G401 (cell line): ENCODE results near the gene GOLGA8F. TPM values are rescaled to one million over a fixed set of nuclear protein-coding genes. Genes with fewer than 3 reads are reported as not detected.
"Not testable (repeated sequence)": the region's sequence is repeated elsewhere in the genome, so short reads cannot be mapped to it uniquely, and the experiment has no call there.

Experiments
- DNase-seq: peaks from one replicate; pipeline ENCODE4 v3.0.0-alpha.2; 2015; ENCODE audit warnings: low spot score
- in situ Hi-C: cut with HindIII; loops from 2 replicates; pipeline ENCODE4 v1.10.0; 2016; ENCODE audit warnings: low sequenced_read_pairs, mixed read lengths
- total RNA-seq: library from RNA; depleted of rRNA; stranded (reverse); fragments of >200 nt; shearing (Covaris generic); gene quantifications from 2 replicates; pipeline ENCODE4 v1.2.3, GENCODE V29; 2014; rRNA removed

The GOLGA8F gene
- total RNA-seq = not detected in 2 replicates

- DNase-seq, in situ Hi-C loops: not testable (repeated sequence)
Observed at GRCh38 chr15:28378364-28378763, at the start of gene GOLGA8F. TSS of gene GOLGA8F (plus strand) at chr15:28378664. CDS start at chr15:28378762, 98 bp downstream.

DNA sequence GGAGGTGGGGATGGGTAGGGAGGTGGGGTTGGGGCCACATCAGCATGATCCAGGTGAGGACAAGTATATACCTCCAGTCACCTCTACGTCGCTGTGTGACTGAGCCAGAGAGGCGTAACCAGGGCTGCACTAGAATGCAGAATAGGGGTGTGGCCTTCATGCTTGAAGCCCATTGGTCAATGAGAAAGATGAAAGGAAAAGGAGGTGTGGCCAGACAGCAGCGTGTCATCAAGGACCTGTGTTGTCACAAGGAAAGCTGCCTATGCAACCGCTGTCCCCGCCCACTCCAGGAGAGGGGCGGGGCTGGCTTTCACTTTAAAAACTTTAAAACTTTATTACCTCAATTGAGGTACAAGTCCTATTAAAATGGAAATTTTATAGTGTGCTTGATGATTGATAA, 20.5 kb upstream of the GOLGA8F start, which contains the start of gene GOLGA6L24:
Gene GOLGA6L24 (minus strand): TSS at position 101 of the 400 bp plus-strand sequence. CDS start 61 bp downstream, at position 40.
- DNase-seq, in situ Hi-C loops: not testable (repeated sequence)

GRCh38 chr15:28365502-28365901, 13.0 kb upstream of the GOLGA8F start:
- in situ Hi-C loops, DNase-seq: not testable (repeated sequence)

- in situ Hi-C loops, DNase-seq: not testable (repeated sequence)
Observed at GRCh38 chr15:28380053-28380452, 1.6 kb downstream of the GOLGA8F start.

- in situ Hi-C loops, DNase-seq: not testable (repeated sequence)
Observed at GRCh38 chr15:28396022-28396421, 17.6 kb downstream of the GOLGA8F start.

DNA sequence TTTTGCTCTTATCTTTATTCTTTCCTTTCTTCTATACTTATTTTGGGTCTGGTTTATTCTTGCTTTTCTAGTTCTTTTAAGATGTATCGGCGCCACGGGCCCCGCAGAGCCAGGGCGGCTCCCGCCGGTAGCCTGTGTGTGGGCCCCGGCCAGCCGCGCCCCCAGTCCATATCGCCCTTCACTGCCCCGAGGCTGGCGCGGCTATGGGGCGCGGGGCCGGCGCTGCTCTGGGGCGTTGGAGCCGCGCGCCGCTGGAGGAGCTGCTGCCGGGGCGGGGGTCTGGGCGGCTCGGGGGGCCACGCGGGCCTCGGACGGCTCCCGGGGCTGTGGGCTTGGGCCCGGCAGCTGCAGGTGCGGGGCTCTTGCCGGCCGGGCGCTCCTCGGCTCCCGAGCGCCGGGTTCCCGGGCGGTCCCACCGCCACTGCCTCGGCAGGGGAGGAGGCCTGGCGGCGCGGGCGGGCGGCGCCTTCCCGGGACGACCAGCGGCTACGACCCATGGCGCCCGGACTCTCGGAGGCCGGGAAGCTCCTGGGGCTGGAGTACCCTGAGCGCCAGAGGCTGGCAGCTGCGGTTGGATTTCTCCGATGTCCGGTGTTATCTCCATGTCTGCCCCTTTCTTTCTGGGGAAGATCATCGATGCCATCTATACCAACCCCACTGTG, 24.4 kb downstream of the GOLGA8F start:
- in situ Hi-C loops, DNase-seq: not testable (repeated sequence)

DNA sequence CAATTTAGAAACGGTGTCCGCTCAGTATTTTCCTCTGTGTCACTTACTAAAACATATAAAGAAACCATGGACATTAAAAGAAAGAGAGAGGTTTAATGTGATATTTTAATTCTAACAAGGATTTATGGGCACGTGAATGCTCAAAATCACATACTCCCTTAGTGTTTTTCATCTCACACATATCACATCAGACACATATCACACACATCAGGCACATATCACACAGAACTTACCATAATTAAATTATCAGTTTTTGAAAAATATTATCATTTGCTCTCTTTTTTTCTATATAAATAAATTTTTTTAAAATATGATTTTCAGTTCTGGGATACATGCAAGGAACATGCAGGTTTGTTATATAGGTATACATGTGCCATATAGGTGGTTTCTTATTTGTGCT, 42.0 kb downstream of the GOLGA8F start:
- DNase-seq = peak; percentile 1
- in situ Hi-C loops = not testable (repeated sequence)

DNA sequence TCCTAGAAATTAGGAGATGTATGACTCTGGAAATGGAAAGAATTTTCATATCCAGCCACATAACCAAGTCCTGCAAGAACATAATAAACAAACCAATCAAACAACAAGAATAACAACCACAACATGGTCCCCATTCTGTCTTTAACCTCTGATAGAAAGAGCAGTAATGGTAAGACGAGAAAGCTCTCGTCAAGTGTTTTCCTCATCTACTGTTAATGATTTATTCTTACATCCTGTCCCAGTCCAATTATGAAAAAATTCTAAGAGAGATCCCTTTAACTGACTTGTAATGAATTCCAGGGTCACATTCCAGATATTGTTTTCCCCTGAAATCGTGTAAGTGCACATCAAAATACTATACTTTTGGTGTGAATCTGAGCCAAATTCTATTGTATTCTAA, 57.1 kb downstream of the GOLGA8F start:
- in situ Hi-C loops, DNase-seq: not testable (repeated sequence)

Other genes starting within 250 kb of the GOLGA8F start
- 30.2 and 62.2 TPM in 2 replicates for gene HERC2, start 56.5 kb upstream of the GOLGA8F start, total RNA-seq
- not detected in 2 replicates for gene GOLGA6L24, start 20.6 kb upstream of the GOLGA8F start, total RNA-seq
- gene GOLGA8G, start 154.3 kb downstream of the GOLGA8F start, total RNA-seq = not detected in 2 replicates
- not detected in 2 replicates for gene GOLGA6L25, start 174.9 kb downstream of the GOLGA8F start, total RNA-seq